CD4-positive, alpha-beta T cell (primary cell): Measurements from ENCODE around the gene DAB2. TPM values are rescaled to one million over a fixed set of nuclear protein-coding genes. Genes with fewer than 3 reads are reported as not detected.

Experiments used
- ATAC-seq: fragments of 200-7000 bp; cut with Tn5 transposase; one replicate; pipeline ENCODE4 v1.10.0; 2022; ENCODE audit warnings: mild to moderate bottlenecking; ENCODE audit not compliant: poor library complexity
- CTCF ChIA-PET: fragments of 350-600 bp; sonication (Branson Sonifier 250); formaldehyde crosslinking; loops from one replicate; lab custom pipeline; 2021; ENCODE audit warnings: antibody characterized with exemption, inconsistent platforms; lab: Charles Lee
- POLR2A ChIA-PET: fragments of 350-600 bp; sonication (Branson Sonifier 250); formaldehyde crosslinking; loops from one replicate; lab custom pipeline; 2021; ENCODE audit warnings: antibody characterized with exemption, inconsistent platforms; lab: Charles Lee
- DNase-seq, 14 experiments: peaks; one replicate each; pipeline ENCODE4 v3.0.0-alpha.2; 2013 to 2020; ENCODE audit warnings: mixed read lengths in 2 of 14
- H3K27ac ChIP-seq, 2 donors: one replicate each; pipeline versions ENCODE4 v1.5.1 to v1.7.0; 2013; ENCODE audit warnings: low read length in 2 of 2, low read depth in 1 of 2, mild to moderate bottlenecking in 1 of 2
- H3K27me3 ChIP-seq, 2 experiments: 1 replicate in 1 of 2; 2 replicates in 1 of 2; pipeline versions ENCODE4 v1.6.1 to v1.7.0; 2013; ENCODE audit warnings: low read length in 2 of 2, control low read depth in 1 of 2, mild to moderate bottlenecking in 1 of 2, moderate library complexity in 1 of 2; ENCODE audit not compliant: insufficient read depth in 2 of 2, control insufficient read depth in 1 of 2
- H3K36me3 ChIP-seq: one replicate; pipeline ENCODE4 v1.6.1; 2013; ENCODE audit warnings: low read length, control low read depth; ENCODE audit not compliant: insufficient read depth
- H3K4me1 ChIP-seq: one replicate; pipeline ENCODE4 v1.6.1; 2013; ENCODE audit warnings: low read length, control low read depth; ENCODE audit not compliant: insufficient read depth
- H3K4me3 ChIP-seq: one replicate; pipeline ENCODE4 v1.5.1; 2013; ENCODE audit warnings: mild to moderate bottlenecking, low read length, moderate library complexity
- H3K9me3 ChIP-seq, 2 experiments: 1 replicate in 1 of 2; 2 replicates in 1 of 2; pipeline versions ENCODE4 v1.6.1 to v1.7.0; 2013; ENCODE audit warnings: low read length in 2 of 2, mild to moderate bottlenecking in 2 of 2, control low read depth in 1 of 2, moderate library complexity in 1 of 2; ENCODE audit not compliant: control insufficient read depth in 1 of 2, insufficient read depth in 1 of 2
- H3K27ac Mint-ChIP-seq: one replicate; pipeline ENCODE4 v1.8.0; 2020; ENCODE audit warnings: mixed read lengths
- H3K27me3 Mint-ChIP-seq: one replicate; pipeline ENCODE4 v1.8.0; 2021; ENCODE audit warnings: mixed read lengths
- H3K36me3 Mint-ChIP-seq: one replicate; pipeline ENCODE4 v1.8.0; 2021; ENCODE audit warnings: low read depth, mixed read lengths
- H3K4me1 Mint-ChIP-seq: one replicate; pipeline ENCODE4 v1.8.0; 2021; ENCODE audit warnings: low read depth, mixed read lengths
- H3K4me3 Mint-ChIP-seq: one replicate; pipeline ENCODE4 v1.8.0; 2020; ENCODE audit warnings: mild to moderate bottlenecking, mixed read lengths
- H3K9me3 Mint-ChIP-seq: one replicate; pipeline ENCODE4 v1.8.0; 2020; ENCODE audit warnings: mixed read lengths
- CTCF ChIP-seq: fragments of 200-600 bp; IDR thresholded peaks from one replicate; pipeline ENCODE4 v1.8.0; 2022; ENCODE audit warnings: antibody characterized with exemption, mild to moderate bottlenecking
- intact Hi-C, 2 experiments: fragments of 100-400 bp; cut with DNase I in 1 of 2; cut with micrococcal nuclease in 1 of 2; formaldehyde crosslinking; loops; one replicate each; pipeline versions ENCODE4 v1.15.1 to v1.9.0; 2023 to 2025; cut with DNase I, micrococcal nuclease
- total RNA-seq, 174 experiments: library from RNA in 2 of 174; stranded (reverse) in 2 of 174; gene quantifications; one replicate each; pipeline ENCODE4 v1.2.3 and lab custom pipeline; 2021 to 2026

DAB2 gene
- total RNA-seq, 2 experiments from 2014 or later = 0.31 to 0.47 TPM

GRCh38 chr5:39387293-39387692 is 37.5 kb downstream of the DAB2 start:
- no peak for TF ChIP-seq CTCF
- H3K4me3 ChIP-seq = no peak overlapping the region
- DNase-seq (no peak), ATAC-seq (no peak)
- H3K4me1 ChIP-seq = no peaks in the 10 kb centered on the region
- peaks cover 0 to 2% of the 10 kb centered on the region in 2 experiments for H3K27me3 ChIP-seq
- H3K27ac Mint-ChIP-seq = no peak overlapping the region
- H3K36me3 ChIP-seq = no peaks in the 10 kb centered on the region
- no peak overlapping the region for H3K4me3 Mint-ChIP-seq
- H3K36me3 Mint-ChIP-seq = no peaks in the 10 kb centered on the region
- H3K4me1 Mint-ChIP-seq = no peaks in the 10 kb centered on the region
- no peaks in the 10 kb centered on the region for H3K27me3 Mint-ChIP-seq
- no peak overlapping the region for H3K27ac ChIP-seq
- intact Hi-C loops = no loop called here
- ChIA-PET POLR2A (no interaction called here), CTCF (no interaction called here)
- no peaks in the 10 kb centered on the region for H3K9me3 ChIP-seq
- H3K9me3 Mint-ChIP-seq = no peaks in the 10 kb centered on the region

- H3K9me3 ChIP-seq = no peaks in the 10 kb centered on the region
- no peaks in the 10 kb centered on the region for H3K4me1 Mint-ChIP-seq
- no peak overlapping the region for H3K4me3 Mint-ChIP-seq
- H3K4me1 ChIP-seq = no peaks in the 10 kb centered on the region
- H3K27ac ChIP-seq = no peak overlapping the region
- no peak for ATAC-seq
- no peak for DNase-seq
- no peaks in the 10 kb centered on the region for H3K36me3 Mint-ChIP-seq
- no peak for TF ChIP-seq CTCF
- no peaks in the 10 kb centered on the region for H3K9me3 Mint-ChIP-seq
- ChIA-PET CTCF (interaction anchor here (1.6 kb wide), 1 partner anchor 8 kb away, joined by 6 read pairs; no protein-coding TSS in a partner anchor), POLR2A (no interaction called here)
- H3K27ac Mint-ChIP-seq = no peak overlapping the region
- H3K4me3 ChIP-seq = no peak overlapping the region
- intact Hi-C loops = no loop called here
- peaks cover 0 to 2% of the 10 kb centered on the region in 2 experiments for H3K27me3 ChIP-seq
- peaks cover 8% of the 10 kb centered on the region for H3K27me3 Mint-ChIP-seq
- no peaks in the 10 kb centered on the region for H3K36me3 ChIP-seq
Observed at GRCh38 chr5:39384271-39384670, 40.5 kb downstream of the DAB2 start.

- Histone ChIP-seq H3K4me1 (no peaks in the 10 kb centered on the region), H3K27ac (no peak overlapping the region), H3K9me3 (no peaks in the 10 kb centered on the region), H3K36me3 (no peaks in the 10 kb centered on the region), H3K4me3 (no peak overlapping the region), H3K27me3 (peaks cover 0 to 2% of the 10 kb centered on the region in 2 experiments)
- no peak for TF ChIP-seq CTCF
- CTCF ChIA-PET = no interaction called here
- DNase-seq = no peak
- Mint-ChIP-seq H3K27me3 (peaks cover 13% of the 10 kb centered on the region), H3K4me3 (no peak overlapping the region), H3K36me3 (no peaks in the 10 kb centered on the region), H3K27ac (no peak overlapping the region), H3K4me1 (no peaks in the 10 kb centered on the region), H3K9me3 (no peaks in the 10 kb centered on the region)
- intact Hi-C loops = no loop called here
- no peak for ATAC-seq
- POLR2A ChIA-PET = no interaction called here
Observed at GRCh38 chr5:39381376-39381775, 43.4 kb downstream of the DAB2 start.
